ENCODE measurements around the gene TMEM156. TPM values are rescaled to one million over a fixed set of nuclear protein-coding genes. Genes with fewer than 3 reads are reported as not detected.

TMEM156 gene
- polyA plus RNA-seq, 1 donor (not counting 4 experiments of a cell fraction or from before 2014, with no cell fraction given) = 0.68 TPM

DNA sequence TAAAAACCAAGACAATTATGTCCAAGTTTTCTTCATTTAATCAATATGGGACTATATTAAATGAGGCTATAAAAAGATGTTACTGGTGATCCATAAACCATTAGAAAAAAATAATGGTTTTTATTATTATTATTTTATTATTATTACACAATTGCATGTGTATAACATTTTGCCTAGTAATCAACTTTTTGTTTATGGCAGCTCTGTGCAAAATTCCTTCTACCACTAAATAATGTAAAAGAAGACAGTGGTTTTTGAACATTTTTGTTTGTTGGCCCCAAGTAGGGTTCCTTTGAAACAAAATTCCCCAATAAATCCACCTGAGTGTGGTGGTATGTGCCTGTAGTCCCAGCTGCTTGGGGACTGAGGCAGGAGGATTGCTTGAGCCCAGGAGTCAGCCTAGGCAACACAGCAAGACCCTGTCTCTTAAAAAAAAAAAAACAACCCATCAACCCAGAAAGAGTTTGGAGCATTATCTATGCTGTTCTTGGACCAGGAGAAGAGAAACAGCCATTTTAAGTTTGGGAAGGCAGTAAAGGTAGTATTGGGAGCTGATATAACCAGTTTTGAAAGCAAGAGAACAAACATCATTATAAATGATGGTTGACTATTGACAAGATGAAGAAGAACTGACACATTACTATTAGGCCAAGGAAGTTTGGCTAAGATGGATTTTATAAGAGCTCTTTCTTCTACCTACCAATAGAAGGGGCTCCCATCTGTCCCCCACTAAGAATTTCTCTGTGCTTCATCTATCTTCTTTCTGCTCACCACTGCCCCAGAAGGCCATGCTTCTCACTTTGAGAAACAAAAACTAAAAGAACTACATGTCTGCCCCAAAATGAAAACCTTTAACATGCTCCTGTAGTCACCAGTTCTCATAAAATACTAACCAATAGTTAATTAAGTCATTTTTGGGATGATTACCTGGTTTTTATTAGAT is 2.2 kb downstream of the TMEM156 start:
- no peak overlapping the region for H3K27ac ChIP-seq (ENCODE audit: control insufficient read depth, insufficient read depth, low read length)

DNA sequence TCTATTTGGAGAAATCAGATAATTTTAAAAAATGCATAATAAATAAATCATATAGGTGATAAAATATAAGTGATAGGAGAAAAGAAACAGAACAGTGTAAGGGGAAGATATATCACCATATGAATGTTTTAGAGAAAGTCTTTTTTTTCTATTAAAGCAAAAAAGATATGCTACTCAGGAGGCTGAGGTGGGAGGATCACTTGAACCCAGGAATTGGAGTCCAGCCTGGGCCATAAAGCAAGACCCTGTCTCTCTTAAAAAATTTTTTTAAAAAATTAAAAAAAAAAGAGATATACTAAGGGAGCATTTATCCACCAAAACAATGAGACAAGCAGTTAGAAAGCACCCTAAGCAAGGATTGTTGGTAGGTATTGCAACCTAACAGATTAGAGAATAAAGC is 6.1 kb downstream of the TMEM156 start:
- H3K4me3 ChIP-seq (ENCODE audit: control insufficient read depth in 2 of 3, extremely low read depth in 1 of 3, insufficient read depth in 2 of 3, low read depth in 1 of 3, low read length in 3 of 3) = no peak overlapping the region

More for the DNA sequence above, 2.2 kb downstream of the TMEM156 start:
- Histone ChIP-seq H3K9me1 (ENCODE audit: control insufficient read depth, extremely low read depth, insufficient read depth, low read length) (no peaks in the 10 kb centered on the region), H3K36me3 (ENCODE audit: control insufficient read depth in 2 of 2, extremely low read depth in 1 of 2, insufficient read depth in 2 of 2, low read length in 2 of 2) (no peaks in the 10 kb centered on the region), H3K4me2 (ENCODE audit: control insufficient read depth, extremely low read depth, insufficient read depth, low read depth, low read length) (no peak overlapping the region), H3K27me3 (ENCODE audit: control insufficient read depth, extremely low read depth, insufficient read depth, low read length) (no peaks in the 10 kb centered on the region), H2AFZ (ENCODE audit: control insufficient read depth, low read length) (peak overlapping the region; percentile 28), H3K9me3 (ENCODE audit: control insufficient read depth, low read depth, low read length) (no peaks in the 10 kb centered on the region), H3K79me2 (ENCODE audit: control insufficient read depth, insufficient read depth, low read length) (no peaks in the 10 kb centered on the region), H4K20me1 (ENCODE audit: control insufficient read depth, extremely low read depth, insufficient read depth, low read length) (no peaks in the 10 kb centered on the region), H3K9ac (ENCODE audit: control insufficient read depth, extremely low read depth, insufficient read depth, low read length) (no peak overlapping the region), H3K4me1 (ENCODE audit: control insufficient read depth, extremely low read depth, insufficient read depth, low read length) (peaks cover 13% of the 10 kb centered on the region), H3K4me3 (ENCODE audit: control insufficient read depth in 2 of 3, extremely low read depth in 1 of 3, insufficient read depth in 2 of 3, low read depth in 1 of 3, low read length in 3 of 3) (no peak overlapping the region)
- DNase-seq (ENCODE audit: low read depth, low spot score) (no peak), FAIRE-seq (no peak)
- dilution Hi-C loops (cut with MboI; ENCODE audit: extremely low pct_ligation_motif_present, low sequenced_read_pairs) = no loop called here
- TF ChIP-seq EZH2 (IDR thresholded peaks at IDR 0.05; ENCODE audit: low read length) = no peak
- TF ChIP-seq, protein P1, sequence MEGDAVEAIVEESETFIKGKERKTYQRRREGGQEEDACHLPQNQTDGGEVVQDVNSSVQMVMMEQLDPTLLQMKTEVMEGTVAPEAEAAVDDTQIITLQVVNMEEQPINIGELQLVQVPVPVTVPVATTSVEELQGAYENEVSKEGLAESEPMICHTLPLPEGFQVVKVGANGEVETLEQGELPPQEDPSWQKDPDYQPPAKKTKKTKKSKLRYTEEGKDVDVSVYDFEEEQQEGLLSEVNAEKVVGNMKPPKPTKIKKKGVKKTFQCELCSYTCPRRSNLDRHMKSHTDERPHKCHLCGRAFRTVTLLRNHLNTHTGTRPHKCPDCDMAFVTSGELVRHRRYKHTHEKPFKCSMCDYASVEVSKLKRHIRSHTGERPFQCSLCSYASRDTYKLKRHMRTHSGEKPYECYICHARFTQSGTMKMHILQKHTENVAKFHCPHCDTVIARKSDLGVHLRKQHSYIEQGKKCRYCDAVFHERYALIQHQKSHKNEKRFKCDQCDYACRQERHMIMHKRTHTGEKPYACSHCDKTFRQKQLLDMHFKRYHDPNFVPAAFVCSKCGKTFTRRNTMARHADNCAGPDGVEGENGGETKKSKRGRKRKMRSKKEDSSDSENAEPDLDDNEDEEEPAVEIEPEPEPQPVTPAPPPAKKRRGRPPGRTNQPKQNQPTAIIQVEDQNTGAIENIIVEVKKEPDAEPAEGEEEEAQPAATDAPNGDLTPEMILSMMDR (optimal IDR thresholded peaks at IDR 0.05 in 1 of 3, IDR thresholded peaks at IDR 0.05 in 1 of 3, conservative IDR thresholded peaks at IDR 0.05 in 1 of 3; ENCODE audit: extremely low read depth in 1 of 3, insufficient read depth in 2 of 3, low read length in 3 of 3) = no peak

More for the DNA sequence above, 6.1 kb downstream of the TMEM156 start:
- no peaks in the 10 kb centered on the region for H3K36me3 ChIP-seq (ENCODE audit: control insufficient read depth in 2 of 2, extremely low read depth in 1 of 2, insufficient read depth in 2 of 2, low read length in 2 of 2)
- no peaks in the 10 kb centered on the region for H3K27me3 ChIP-seq (ENCODE audit: control insufficient read depth, extremely low read depth, insufficient read depth, low read length)
- H2AFZ ChIP-seq (ENCODE audit: control insufficient read depth, low read length) = no peak overlapping the region
- H4K20me1 ChIP-seq (ENCODE audit: control insufficient read depth, extremely low read depth, insufficient read depth, low read length) = no peaks in the 10 kb centered on the region
- no peak overlapping the region for H3K27ac ChIP-seq (ENCODE audit: control insufficient read depth, insufficient read depth, low read length)
- dilution Hi-C loops (cut with MboI; ENCODE audit: extremely low pct_ligation_motif_present, low sequenced_read_pairs) = no loop called here
- no peaks in the 10 kb centered on the region for H3K9me3 ChIP-seq (ENCODE audit: control insufficient read depth, low read depth, low read length)
- no peaks in the 10 kb centered on the region for H3K9me1 ChIP-seq (ENCODE audit: control insufficient read depth, extremely low read depth, insufficient read depth, low read length)
- FAIRE-seq (no peak), DNase-seq (ENCODE audit: low read depth, low spot score) (no peak)
- TF ChIP-seq EZH2 (IDR thresholded peaks at IDR 0.05; ENCODE audit: low read length) = no peak
- TF ChIP-seq, protein P1 (optimal IDR thresholded peaks at IDR 0.05 in 1 of 3, IDR thresholded peaks at IDR 0.05 in 1 of 3, conservative IDR thresholded peaks at IDR 0.05 in 1 of 3; ENCODE audit: extremely low read depth in 1 of 3, insufficient read depth in 2 of 3, low read length in 3 of 3) = no peak
- H3K4me1 ChIP-seq (ENCODE audit: control insufficient read depth, extremely low read depth, insufficient read depth, low read length) = no peaks in the 10 kb centered on the region
- H3K9ac ChIP-seq (ENCODE audit: control insufficient read depth, extremely low read depth, insufficient read depth, low read length) = no peak overlapping the region
- H3K79me2 ChIP-seq (ENCODE audit: control insufficient read depth, insufficient read depth, low read length) = no peaks in the 10 kb centered on the region
- no peak overlapping the region for H3K4me2 ChIP-seq (ENCODE audit: control insufficient read depth, extremely low read depth, insufficient read depth, low read depth, low read length)

Data from keratinocyte (primary cell).